ENCODE measurements around the gene GNB3.

DNA sequence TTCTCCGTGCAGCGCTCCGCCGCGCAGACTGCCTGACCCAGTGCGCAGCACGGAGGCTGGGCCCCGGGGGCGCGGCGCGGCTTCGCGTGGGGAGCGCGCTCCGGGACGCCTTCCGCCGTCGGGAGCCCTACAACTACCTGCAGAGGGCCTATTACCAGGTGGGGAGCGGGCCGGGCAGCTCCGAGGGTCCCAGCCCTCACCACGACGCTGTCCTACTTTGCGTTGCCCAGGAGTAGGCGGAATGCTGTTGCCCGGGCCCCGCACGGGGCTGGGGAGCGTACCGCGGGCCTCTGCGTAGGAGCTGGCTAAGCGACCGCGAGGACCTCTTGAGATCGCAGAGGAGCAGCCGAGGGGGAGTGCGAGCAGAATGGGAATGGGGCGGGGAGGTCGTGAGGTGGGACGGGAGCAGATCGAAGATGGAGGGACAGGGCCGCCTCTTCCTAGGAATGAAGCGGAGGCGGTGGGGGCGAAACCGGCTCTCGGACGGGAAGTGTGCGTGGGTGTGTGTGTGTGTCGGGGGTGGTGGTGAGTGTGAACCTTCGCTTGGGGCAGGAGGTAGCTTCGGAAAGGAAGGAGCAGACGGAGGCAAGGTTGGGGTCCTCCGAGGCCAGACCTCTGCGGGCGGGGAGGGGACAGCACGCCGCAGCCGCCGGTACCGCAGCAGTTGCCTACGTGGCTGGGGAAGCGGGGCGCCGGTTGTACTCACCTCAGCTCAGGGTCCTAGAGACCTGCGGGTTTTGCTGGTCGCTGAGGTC is 11.8 kb upstream of the GNB3 start:
- TF ChIP-seq, protein P1, sequence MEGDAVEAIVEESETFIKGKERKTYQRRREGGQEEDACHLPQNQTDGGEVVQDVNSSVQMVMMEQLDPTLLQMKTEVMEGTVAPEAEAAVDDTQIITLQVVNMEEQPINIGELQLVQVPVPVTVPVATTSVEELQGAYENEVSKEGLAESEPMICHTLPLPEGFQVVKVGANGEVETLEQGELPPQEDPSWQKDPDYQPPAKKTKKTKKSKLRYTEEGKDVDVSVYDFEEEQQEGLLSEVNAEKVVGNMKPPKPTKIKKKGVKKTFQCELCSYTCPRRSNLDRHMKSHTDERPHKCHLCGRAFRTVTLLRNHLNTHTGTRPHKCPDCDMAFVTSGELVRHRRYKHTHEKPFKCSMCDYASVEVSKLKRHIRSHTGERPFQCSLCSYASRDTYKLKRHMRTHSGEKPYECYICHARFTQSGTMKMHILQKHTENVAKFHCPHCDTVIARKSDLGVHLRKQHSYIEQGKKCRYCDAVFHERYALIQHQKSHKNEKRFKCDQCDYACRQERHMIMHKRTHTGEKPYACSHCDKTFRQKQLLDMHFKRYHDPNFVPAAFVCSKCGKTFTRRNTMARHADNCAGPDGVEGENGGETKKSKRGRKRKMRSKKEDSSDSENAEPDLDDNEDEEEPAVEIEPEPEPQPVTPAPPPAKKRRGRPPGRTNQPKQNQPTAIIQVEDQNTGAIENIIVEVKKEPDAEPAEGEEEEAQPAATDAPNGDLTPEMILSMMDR (IDR thresholded peaks at IDR 0.05; ENCODE audit: extremely low read depth in 1 of 2, insufficient read depth in 1 of 2, low read depth in 1 of 2, low read length in 2 of 2): no peak
- peak; percentile 33 for TF ChIP-seq POLR2A (IDR thresholded peaks at IDR 0.05; ENCODE audit: low read depth, low read length)
- no peak for TF ChIP-seq MYC (IDR thresholded peaks at IDR 0.05; ENCODE audit: low read depth, low read length)
- TF ChIP-seq EZH2 (IDR thresholded peaks at IDR 0.05; ENCODE audit: borderline replicate concordance, low read depth, low read length, severe bottlenecking): no peak
- TF ChIP-seq POLR2AphosphoS5 (IDR thresholded peaks at IDR 0.05; ENCODE audit: insufficient read depth, low read depth, low read length): peak; percentile 23

Data from endothelial cell of umbilical vein (primary cell).